GM19099 (cell line): ENCODE measurements around the gene RBBP8NL.

Experiments
- POLR2A ChIP-seq: IDR thresholded peaks from 3 replicates; pipeline ENCODE4 v1.6.1; 2011; ENCODE audit warnings: low read depth; ENCODE audit not compliant: insufficient read length; ENCODE audit errors: extremely low read depth

The RBBP8NL gene

DNA sequence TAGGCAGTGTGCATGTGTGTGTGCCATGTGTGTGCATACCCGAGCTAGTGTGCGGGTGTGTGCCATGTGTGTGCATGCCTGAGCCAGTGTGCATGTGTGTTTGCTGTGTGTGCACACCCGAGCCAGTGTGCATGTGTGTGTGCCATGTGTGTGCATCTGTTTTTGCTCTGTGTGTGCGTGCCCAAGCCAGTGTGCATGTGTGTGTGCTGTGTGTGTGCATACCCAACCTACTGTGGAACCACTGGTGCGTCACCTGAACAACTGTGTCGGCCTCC, 5.7 kb downstream of the RBBP8NL start:
- TF ChIP-seq POLR2A, result no peak

GRCh38 chr20:62420846-62421715, 6.3 kb downstream of the RBBP8NL start:
- no peak for TF ChIP-seq POLR2A

GRCh38 chr20:62419759-62420158, 7.6 kb downstream of the RBBP8NL start:
- TF ChIP-seq POLR2A, result no peak

DNA sequence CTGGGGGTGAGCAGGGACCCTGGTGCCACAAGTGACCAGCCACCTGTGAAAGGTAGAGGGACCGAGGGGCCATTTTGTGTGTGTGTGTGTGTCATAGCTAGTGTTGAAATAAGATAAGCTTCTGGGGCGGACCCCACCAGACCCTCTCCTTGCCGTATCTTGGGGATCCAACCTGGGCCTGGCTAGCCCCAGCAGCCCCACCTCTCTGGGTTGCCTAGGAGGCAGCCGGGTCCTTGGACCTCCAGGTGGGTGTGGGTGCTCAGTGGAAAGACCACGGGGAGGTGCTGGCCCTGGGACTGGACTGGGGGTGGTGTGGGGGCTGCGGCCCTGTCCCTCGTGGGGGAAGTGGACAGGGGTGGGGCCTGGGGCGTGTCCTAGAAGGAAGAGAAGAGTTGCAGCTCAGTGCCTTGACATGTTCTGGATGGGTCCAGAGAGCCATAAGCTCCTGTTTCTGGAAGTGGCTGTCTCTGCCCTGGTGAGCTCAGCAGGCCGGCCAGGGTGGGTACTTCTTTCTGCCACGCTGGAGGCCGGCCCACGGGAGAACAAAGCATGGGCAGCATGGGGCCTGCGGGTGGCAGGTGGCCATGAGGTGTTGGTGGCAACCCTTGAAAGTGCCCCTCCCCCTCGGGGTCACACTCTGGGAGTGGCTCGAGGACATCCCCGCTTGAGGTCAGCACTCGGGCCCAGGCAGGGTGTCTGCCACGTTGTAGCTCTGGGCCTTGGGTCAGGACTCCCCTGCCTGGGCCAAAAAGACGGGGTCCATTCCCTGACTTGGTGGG, 8.4 kb downstream of the RBBP8NL start:
- TF ChIP-seq POLR2A, result no peak

DNA sequence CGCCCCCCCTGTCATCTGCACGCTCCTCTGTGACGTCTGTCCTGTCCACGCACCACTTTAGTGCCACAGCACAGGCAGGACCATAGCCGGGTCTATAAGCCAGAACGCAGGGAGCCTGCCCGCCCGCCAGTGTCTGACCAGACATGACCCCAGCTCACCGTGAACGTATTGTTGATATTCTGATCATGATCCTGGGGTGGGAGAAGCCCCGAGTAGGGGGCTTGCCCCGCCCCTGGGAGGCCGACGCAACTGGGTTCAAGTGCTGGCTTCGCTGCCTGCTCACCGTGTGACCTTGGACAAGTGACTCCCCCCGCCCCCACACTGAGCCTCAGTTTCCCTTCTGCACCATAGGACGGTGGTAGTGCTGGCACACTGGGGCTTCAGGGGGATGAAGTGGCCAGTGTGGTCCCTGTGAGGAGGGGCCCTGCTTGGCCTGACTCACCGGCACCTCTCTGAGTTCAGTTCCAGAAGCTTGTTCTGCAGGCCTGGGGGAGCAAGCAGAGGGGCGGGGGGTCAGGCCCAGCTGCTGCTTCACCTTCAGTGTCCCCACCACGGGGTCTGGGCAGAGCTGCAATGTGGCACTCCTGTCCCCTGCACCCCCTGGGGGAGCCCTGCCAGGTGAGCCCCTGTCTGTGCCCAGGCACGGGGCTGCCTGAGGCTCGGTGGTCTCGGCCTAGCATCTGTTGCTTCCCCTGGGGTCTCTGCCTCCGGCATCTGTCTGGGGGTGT, 9.2 kb downstream of the RBBP8NL start:
- TF ChIP-seq POLR2A, result no peak

DNA sequence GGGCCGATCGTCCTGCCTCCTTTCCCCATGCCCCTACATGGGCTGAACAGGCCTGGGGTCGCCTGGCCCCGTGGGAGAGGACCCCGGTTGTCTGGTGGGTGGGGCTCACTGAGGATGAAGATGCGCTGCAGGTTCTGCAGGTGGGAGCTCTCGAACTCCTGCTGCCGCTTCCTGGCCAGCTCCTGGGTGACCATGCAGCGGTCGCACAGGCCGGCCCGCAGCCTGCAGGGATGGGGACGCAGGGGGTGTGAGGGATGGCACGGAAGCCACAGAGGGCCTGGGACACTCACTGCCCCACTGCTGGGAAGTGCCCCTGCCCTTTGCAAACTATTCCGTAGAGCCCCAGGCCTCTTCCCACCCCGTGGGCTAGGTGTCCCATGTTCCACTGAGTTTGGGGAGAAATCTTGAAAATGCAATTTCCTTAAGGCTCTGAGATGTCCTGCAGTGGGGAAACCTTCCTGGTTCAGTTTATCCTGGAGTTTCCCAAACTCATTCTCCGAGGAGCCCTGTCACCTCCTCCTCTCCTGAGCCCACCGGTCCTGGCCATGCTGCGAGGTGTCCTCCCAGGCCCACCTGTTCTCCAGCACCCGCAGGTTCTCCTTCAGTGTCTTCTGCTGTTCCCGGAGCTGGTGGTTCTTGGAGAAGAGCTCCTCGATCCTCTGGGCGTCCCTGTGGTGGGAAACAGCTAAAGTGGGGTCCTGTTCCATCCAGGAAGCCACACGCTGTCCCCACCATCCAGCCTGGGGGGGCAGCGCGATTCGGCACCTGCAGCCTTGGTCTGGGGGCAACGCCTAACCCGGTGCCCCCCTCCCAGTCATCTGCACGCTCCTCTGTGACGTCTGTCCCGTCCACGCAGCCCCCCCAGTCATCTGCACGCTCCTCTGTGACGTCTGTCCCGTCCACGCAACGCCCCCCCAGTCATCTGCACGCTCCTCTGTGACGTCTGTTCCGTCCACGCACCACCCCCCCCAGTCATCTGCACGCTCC, 10.4 kb downstream of the RBBP8NL start:
- no peak for TF ChIP-seq POLR2A

- TF ChIP-seq POLR2A, result no peak
Measured at GRCh38 chr20:62415354-62416111, 11.8 kb downstream of the RBBP8NL start.

- TF ChIP-seq POLR2A, result no peak
Measured at GRCh38 chr20:62413896-62414481, 13.3 kb downstream of the RBBP8NL start.

DNA sequence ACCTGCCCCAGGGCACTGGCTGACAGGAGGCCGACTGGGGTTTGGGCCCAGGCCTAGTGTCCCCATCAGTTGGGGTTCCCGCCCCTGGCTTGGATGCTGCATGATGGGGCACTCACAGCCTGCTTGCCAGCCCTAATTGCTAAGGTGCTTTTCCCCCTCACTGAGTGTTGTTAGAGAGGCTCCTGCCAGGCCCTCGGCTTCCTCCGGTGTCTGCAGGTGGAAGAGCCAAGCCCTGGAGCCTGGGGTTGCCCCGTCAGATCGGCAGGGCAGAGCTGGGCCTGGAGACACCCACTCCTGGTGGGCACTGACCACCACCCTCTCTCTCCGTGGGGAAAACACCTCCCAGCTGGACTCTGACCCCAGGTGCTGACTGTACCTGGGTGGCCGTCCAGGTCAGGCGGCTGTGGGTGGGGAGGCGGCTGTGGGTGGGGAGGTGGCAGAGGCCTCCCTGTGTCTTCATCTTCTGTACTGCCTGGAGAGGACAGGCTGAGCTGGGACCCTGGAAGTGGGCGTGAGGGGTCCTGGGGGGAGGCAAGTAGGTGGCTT, 14.2 kb downstream of the RBBP8NL start:
- no peak for TF ChIP-seq POLR2A

GRCh38 chr20:62412194-62413024, 14.9 kb downstream of the RBBP8NL start:
- TF ChIP-seq POLR2A, result no peak

DNA sequence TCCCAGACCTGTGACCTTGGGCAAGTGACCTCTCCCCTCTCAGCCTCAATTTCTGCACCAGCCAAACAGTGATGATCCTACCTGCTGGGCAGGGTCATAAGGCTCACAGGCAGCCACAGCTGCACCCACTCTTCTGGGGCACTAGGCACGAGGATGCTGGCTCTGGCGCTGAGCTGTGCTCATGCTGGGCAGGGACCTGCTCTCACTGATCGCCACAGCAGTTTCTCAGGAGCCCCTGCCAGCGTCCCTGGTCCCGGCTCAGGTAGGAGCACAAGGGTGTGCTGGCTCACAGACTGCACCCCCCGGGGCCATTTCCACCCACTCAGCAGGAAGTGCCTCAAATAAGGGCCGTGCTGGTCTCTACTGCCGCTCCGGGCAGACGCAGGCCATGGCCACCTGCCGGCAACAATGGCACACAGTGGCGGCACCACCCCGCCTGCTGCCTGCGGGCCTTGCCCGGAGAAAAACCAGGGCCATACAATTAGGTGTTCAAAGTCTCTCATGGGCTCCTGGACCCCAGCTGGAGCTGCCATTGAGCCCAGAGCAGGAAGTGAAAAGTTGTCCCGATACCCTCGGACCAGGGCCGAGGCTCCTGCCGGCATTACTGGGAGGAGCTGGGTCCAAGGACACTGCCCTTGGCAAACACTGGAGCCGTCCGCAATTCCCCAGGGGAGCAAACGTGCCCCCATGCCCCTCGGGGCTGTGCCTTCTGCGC, 15.7 kb downstream of the RBBP8NL start:
- no peak for TF ChIP-seq POLR2A
